NCI-H2196 treated with DMSO at 0.1 percent for 48 hours (cell line): ENCODE measurements around the gene PIK3C2G.

Source experiments
- DNase-seq: peaks from one replicate; lab custom pipeline; 2025; ENCODE audit not compliant: unreplicated experiment; lab: John Stamatoyannopoulos, UW

Gene PIK3C2G

GRCh38 chr12:18270958-18271460, 9.7 kb downstream of the PIK3C2G start:
- no peak for DNase-seq

- DNase-seq, result no peak
Measured at GRCh38 chr12:18275981-18276380, 14.7 kb downstream of the PIK3C2G start.

GRCh38 chr12:18277196-18277595, 15.9 kb downstream of the PIK3C2G start:
- DNase-seq, result no peak

- DNase-seq, result no peak
Measured at GRCh38 chr12:18280728-18281127, 19.4 kb downstream of the PIK3C2G start.

- no peak for DNase-seq
Measured at GRCh38 chr12:18281941-18282340, 20.6 kb downstream of the PIK3C2G start.

- DNase-seq, result no peak
Measured at GRCh38 chr12:18283831-18284230, 22.5 kb downstream of the PIK3C2G start.

GRCh38 chr12:18284386-18284785, 23.1 kb downstream of the PIK3C2G start:
- no peak for DNase-seq

GRCh38 chr12:18285161-18285560, 23.8 kb downstream of the PIK3C2G start:
- DNase-seq, result no peak

- DNase-seq, result no peak
Measured at GRCh38 chr12:18290386-18290785, 29.1 kb downstream of the PIK3C2G start.

- DNase-seq, result no peak
Measured at GRCh38 chr12:18294889-18295288, 33.6 kb downstream of the PIK3C2G start.

- DNase-seq, result no peak
Measured at GRCh38 chr12:18296201-18296908, 35.0 kb downstream of the PIK3C2G start.

GRCh38 chr12:18296909-18297280, 35.6 kb downstream of the PIK3C2G start:
- DNase-seq, result no peak

- no peak for DNase-seq
Measured at GRCh38 chr12:18297902-18298301, 36.6 kb downstream of the PIK3C2G start.

GRCh38 chr12:18302809-18303430, 41.6 kb downstream of the PIK3C2G start:
- no peak for DNase-seq

- no peak for DNase-seq
Measured at GRCh38 chr12:18304609-18305008, 43.3 kb downstream of the PIK3C2G start.

GRCh38 chr12:18306311-18306710, 45.0 kb downstream of the PIK3C2G start:
- no peak for DNase-seq

- DNase-seq, result no peak
Measured at GRCh38 chr12:18313306-18313705, 52.0 kb downstream of the PIK3C2G start.

- DNase-seq, result no peak
Measured at GRCh38 chr12:18320036-18320617, 58.8 kb downstream of the PIK3C2G start.

- no peak for DNase-seq
Measured at GRCh38 chr12:18320976-18321375, 59.7 kb downstream of the PIK3C2G start.

- DNase-seq, result no peak
Measured at GRCh38 chr12:18323159-18323558, 61.8 kb downstream of the PIK3C2G start.

GRCh38 chr12:18327036-18327435, 65.7 kb downstream of the PIK3C2G start:
- DNase-seq, result no peak

GRCh38 chr12:18332173-18332572, 70.9 kb downstream of the PIK3C2G start:
- no peak for DNase-seq
